DMS 273 treated with DMSO at 0.1 percent for 48 hours (cell line): ENCODE measurements around the gene TSTD1.
"Not testable (repeated sequence)": the region's sequence is repeated elsewhere in the genome, so short reads cannot be mapped to it uniquely, and the experiment has no call there.

Source experiments
- DNase-seq: peaks from one replicate; lab custom pipeline; 2025; lab: John Stamatoyannopoulos, UW

Gene TSTD1

DNA sequence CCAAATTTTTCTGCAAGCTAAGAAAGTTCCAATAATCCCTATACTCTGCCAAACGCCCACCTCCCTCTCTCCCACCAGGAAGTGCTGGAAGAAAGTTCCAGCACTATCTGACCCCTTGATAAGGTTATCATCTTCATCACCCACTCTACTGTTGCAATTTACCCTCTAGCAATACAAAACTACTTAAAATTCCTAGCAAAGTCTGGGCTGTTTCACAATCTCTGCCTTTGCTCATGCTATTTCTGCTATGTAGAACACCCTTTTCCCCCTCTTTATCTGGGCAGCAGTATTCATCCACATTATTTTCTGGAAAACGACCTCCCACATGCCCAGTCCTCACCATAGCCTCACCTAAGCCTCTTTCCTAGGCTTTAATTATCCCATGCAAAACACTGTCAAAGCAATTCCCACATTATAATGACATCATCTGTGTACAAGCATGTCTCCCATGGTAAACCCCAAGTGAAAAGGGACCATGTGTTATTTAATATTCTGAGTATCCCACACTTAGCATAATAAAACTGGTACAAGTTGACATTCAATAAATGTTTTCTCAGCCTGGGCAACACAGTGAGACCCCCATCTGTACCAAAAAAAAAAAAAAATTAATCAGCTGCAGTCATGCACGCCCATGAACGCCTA is 29.8 kb downstream of the TSTD1 start:
- DNase-seq = no peak

DNA sequence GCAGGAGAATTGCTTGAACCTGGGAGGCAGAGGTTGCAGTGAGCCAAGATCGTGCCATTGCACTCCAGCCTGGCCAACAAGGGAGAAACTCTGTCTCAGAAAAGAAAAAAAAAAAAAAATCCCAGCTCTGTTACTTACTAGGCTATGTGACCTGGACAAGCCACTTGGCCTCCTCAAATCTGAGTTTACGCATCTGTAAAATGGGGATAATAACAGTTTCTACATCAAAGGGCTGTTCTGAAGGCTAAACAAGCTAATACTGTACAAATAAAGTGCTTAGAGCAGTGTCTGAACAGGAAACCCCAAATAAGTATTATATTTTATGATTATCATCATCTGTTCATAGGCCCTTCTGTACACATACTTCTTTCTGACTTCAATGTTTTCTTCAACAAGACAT is 31.4 kb downstream of the TSTD1 start:
- no peak for DNase-seq

DNA sequence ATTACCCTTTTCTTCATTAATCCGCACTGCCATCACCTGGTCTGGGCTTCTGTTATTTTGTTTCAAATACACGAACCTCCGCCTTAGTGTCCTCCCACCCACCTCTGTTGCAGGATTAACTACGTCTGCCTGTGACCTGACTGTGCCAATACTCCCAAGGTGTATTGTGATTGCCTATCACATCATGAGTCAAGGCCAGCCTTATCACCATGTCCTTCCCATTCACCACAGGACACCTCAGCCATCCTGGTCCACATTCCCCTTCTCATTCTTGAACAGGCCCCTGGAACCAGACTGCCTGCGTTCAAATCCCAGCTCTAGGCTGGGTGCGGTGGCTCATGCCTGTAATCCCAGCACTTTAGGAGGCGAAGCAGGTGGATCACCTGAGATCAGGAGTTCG is 32.2 kb downstream of the TSTD1 start:
- DNase-seq = no peak

GRCh38 chr1:161001525-161001924 is 37.2 kb downstream of the TSTD1 start:
- no peak for DNase-seq

- DNase-seq = no peak
Measured at GRCh38 chr1:161000736-161001480, 37.9 kb downstream of the TSTD1 start.

GRCh38 chr1:160999376-160999775 is 39.4 kb downstream of the TSTD1 start:
- no peak for DNase-seq

DNA sequence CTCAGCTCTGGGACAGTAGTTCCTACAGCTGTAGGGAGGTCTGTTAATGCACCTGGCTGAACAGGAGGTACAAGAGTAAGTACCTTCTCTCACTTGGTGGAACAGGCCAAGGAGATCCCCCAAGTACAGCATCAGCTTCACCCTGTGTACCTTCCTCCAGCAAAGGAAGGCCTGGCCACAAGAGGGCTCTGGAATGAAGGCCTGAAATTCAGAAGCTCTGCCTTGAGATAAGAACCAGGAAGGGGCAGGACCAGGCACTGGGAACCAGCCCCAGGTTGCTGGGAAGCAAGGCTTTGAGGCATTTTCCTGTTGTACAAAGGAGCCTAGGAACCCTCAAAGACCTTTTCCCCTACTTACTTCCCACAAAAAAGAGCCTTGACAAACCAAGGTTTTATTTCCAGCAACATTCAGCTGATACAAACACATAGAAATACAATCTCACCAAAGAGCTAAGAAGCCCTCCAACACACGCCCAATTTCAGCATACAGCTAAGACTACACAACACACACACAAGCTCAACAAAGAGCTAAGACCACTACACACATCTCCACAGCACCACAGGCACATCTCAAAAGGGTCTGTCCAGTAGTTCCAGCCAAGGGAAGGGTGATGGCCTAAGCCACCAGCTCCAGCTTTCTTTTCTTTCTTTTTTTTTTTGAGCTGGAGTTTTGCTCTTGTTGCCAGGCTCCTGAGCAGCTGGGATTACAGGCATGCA is 41.3 kb downstream of the TSTD1 start:
- DNase-seq = peak; percentile 32

DNA sequence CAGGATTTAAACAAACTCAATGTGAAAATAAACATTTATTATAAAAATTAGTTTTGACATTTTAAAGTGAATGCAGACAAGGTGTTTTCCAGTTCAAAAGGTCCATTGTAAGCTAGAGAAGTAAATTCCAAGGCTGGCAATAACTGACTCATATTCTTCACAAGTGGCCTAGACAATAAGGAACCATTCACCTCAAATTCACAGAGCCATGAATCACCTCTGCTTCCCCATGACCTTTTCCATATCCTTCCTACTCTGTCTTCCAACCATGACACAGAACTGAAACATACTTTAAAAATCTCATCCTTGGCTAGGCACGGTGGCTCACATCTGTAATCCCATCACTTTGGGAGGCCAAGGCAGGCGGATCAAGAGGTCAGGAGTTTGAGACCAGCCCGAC is 42.6 kb downstream of the TSTD1 start:
- DNase-seq = no peak

DNA sequence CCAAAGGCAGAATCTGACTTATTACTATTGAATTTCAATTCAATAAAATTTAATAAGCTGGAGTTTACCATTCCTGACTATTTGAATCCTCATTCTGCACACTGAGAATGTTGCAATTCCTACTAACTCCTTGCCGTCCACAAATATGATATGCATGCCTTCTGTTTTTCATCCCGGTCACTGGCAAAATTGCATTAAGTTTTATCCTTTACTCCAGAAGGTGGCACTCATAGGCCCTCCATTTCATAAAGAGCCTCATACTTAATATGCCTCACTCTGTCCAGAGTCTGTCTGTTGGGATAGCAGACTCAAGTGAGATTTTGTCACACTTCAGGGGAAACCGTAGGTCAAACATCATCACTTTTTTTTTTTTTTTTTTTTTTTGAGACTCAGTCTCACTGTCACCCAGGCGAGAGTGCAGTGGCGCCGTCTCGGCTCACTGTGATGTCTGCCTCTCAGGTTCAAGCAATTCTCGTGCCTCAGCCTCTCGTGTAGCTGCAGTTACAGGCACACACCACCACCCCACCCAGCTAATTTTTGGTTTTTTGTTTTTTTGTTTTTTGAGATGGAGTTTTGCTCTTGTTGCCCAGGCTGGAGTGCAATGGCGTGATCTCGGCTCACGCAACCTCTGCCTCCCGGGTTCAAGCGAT is 45.1 kb downstream of the TSTD1 start:
- DNase-seq = peak; percentile 25

GRCh38 chr1:160992036-160992435 is 46.7 kb downstream of the TSTD1 start:
- not testable (repeated sequence) for DNase-seq
